ENCODE measurements around the gene ZBTB7C.

DNA sequence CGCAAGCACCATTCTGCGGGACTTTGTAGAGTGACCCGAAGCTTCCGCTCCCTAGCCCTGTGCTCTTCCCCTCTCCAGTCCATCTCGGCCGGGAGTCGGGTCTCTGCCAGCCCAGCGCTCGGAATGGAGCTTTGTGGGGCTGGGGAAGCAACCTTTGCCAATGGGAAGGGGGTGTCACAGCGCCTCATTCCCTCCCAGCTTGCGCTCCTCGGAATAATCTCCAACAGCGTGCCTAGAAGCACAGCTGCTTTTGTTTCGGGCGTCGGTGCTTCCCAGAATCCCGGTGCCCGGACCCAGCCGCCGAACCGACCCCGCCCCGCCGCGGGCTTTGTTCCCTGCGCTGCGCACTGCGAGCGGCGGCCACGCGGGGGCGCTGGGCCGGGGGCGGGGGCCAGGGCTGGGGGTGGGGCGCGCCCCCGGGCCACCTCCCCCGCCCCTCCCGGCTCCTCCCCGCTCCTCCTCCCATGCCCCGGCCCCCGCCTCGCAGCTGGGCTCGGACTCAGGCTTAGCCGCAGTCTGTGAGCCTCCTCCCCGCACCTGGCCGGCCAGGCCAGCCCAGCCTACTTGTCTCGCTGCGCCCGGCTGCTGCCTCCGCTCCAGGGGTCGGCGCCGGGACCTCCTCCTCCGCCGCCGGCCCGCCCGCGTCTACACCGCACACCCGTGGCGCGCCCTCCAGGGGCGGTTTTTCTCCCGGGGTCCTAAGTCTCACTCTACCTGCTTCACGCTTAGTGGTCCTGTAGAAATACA, 401.1 kb downstream of the ZBTB7C start:
- TF ChIP-seq ETV6 (IDR thresholded peaks at IDR 0.05; ENCODE audit: borderline replicate concordance in 1 of 2, low read depth in 2 of 2, low read length in 1 of 2) (no peak), ETV6 (CRISPR knock-in tag; IDR thresholded peaks at IDR 0.05; ENCODE audit: borderline replicate concordance) (no peak), ZNF121 (CRISPR knock-in tag; conservative IDR thresholded peaks at IDR 0.05) (no peak)

Data from K562 (cell line).